Ascending aorta (tissue), 2 donors: ENCODE measurements around the gene ADGRB2. TPM values are rescaled to one million over a fixed set of nuclear protein-coding genes. Genes with fewer than 3 reads are reported as not detected.

ENCODE experiments used
- DNase-seq, 2 donors: peaks; one replicate each; pipeline ENCODE4 v3.0.0-alpha.2; 2019; ENCODE audit warnings: low spot score in 2 of 2
- H3K27ac ChIP-seq, 2 donors: fragments of 200-600 bp; sonication (generic); one replicate each; pipeline ENCODE4 v1.5.1; 2016 to 2017; ENCODE audit warnings: mild to moderate bottlenecking in 1 of 2
- H3K27me3 ChIP-seq: fragments of 200-600 bp; sonication (generic); one replicate; pipeline ENCODE4 v1.5.1; 2017
- H3K36me3 ChIP-seq, 2 donors: fragments of 200-600 bp; sonication (generic); one replicate each; pipeline ENCODE4 v1.5.1; 2016
- H3K4me1 ChIP-seq, 2 donors: fragments of 200-600 bp; sonication (generic); one replicate each; pipeline ENCODE4 v1.5.1; 2016 to 2017; ENCODE audit warnings: mild to moderate bottlenecking in 1 of 2
- H3K4me3 ChIP-seq, 2 donors: fragments of 200-600 bp; sonication (generic); one replicate each; pipeline ENCODE4 v1.5.1; 2016 to 2017; ENCODE audit warnings: mild to moderate bottlenecking in 1 of 2
- H3K9me3 ChIP-seq, 2 donors: fragments of 200-600 bp; sonication (generic); one replicate each; pipeline ENCODE4 v1.5.1; 2016
- CTCF ChIP-seq, 3 experiments: fragments of 200-600 bp in 2 of 3; fragments of 450-650 bp in 1 of 3; sonication (generic) in 2 of 3; IDR thresholded peaks; one replicate each; pipeline ENCODE4 v1.5.1; 2016 to 2019; ENCODE audit warnings: antibody characterized with exemption in 3 of 3, mild to moderate bottlenecking in 1 of 3, moderate library complexity in 1 of 3
- intact Hi-C: fragments of 100-400 bp; cut with DNase I; formaldehyde crosslinking; loops from one replicate; pipeline ENCODE4 v1.15.1; 2023
- total RNA-seq: library from RNA; depleted of rRNA; stranded (reverse); fragments of >200 nt; gene quantifications from one replicate; pipeline ENCODE4 v1.1.0, GENCODE V29; 2016

ADGRB2 gene
- total RNA-seq, 1 donor from 2014 or later, result 1.9 TPM

- DNase-seq, result no peak
- no peak overlapping the region for H3K4me3 ChIP-seq
- no peak for TF ChIP-seq CTCF (IDR thresholded peaks at IDR 0.05)
- H3K9me3 ChIP-seq, result no peaks in the 10 kb centered on the region
- intact Hi-C loops, result no loop called here
- no peaks in the 10 kb centered on the region for H3K36me3 ChIP-seq
- H3K27ac ChIP-seq, result no peak overlapping the region
- no peaks in the 10 kb centered on the region for H3K27me3 ChIP-seq
- H3K4me1 ChIP-seq, result no peaks in the 10 kb centered on the region
Measured at GRCh38 chr1:31734582-31735107, 29.5 kb downstream of the ADGRB2 start.

GRCh38 chr1:31733389-31734219 lies 30.5 kb downstream of the ADGRB2 start:
- H3K36me3 ChIP-seq, result no peaks in the 10 kb centered on the region
- no peak for DNase-seq
- no peaks in the 10 kb centered on the region for H3K27me3 ChIP-seq
- no peak overlapping the region for H3K27ac ChIP-seq
- TF ChIP-seq CTCF (IDR thresholded peaks at IDR 0.05), result no peak
- H3K4me1 ChIP-seq, result no peaks in the 10 kb centered on the region
- intact Hi-C loops, result no loop called here
- H3K9me3 ChIP-seq, result no peaks in the 10 kb centered on the region
- H3K4me3 ChIP-seq, result no peak overlapping the region

- H3K9me3 ChIP-seq, result no peaks in the 10 kb centered on the region
- intact Hi-C loops, result no loop called here
- no peaks in the 10 kb centered on the region for H3K27me3 ChIP-seq
- no peak overlapping the region for H3K27ac ChIP-seq
- no peak for TF ChIP-seq CTCF (IDR thresholded peaks at IDR 0.05)
- H3K4me3 ChIP-seq, result no peak overlapping the region
- no peaks in the 10 kb centered on the region for H3K36me3 ChIP-seq
- DNase-seq, result no peak
- no peaks in the 10 kb centered on the region for H3K4me1 ChIP-seq
Measured at GRCh38 chr1:31732751-31733289, 31.3 kb downstream of the ADGRB2 start.

- Histone ChIP-seq H3K27me3 (no peaks in the 10 kb centered on the region), H3K36me3 (no peaks in the 10 kb centered on the region), H3K27ac (no peak overlapping the region), H3K4me3 (no peak overlapping the region), H3K4me1 (no peaks in the 10 kb centered on the region), H3K9me3 (no peaks in the 10 kb centered on the region)
- no peak for DNase-seq
- TF ChIP-seq CTCF (IDR thresholded peaks at IDR 0.05), result no peak
- intact Hi-C loops, result no loop called here
Measured at GRCh38 chr1:31732343-31732742, 31.8 kb downstream of the ADGRB2 start.

GRCh38 chr1:31731049-31731565 lies 33.0 kb downstream of the ADGRB2 start:
- DNase-seq, result no peak
- H3K4me3 ChIP-seq, result no peak overlapping the region
- intact Hi-C loops, result no loop called here
- H3K27me3 ChIP-seq, result no peaks in the 10 kb centered on the region
- H3K36me3 ChIP-seq, result no peaks in the 10 kb centered on the region
- H3K4me1 ChIP-seq, result no peaks in the 10 kb centered on the region
- TF ChIP-seq CTCF (IDR thresholded peaks at IDR 0.05), result no peak
- H3K27ac ChIP-seq, result no peak overlapping the region
- no peaks in the 10 kb centered on the region for H3K9me3 ChIP-seq
